SU-DHL-6 (cell line): ENCODE data around the gene GTF2IRD1.
"Not testable (repeated sequence)": the region's sequence is repeated elsewhere in the genome, so short reads cannot be mapped to it uniquely, and the experiment has no call there.

Source experiments
- H2AFZ ChIP-seq: fragments of 200-600 bp; sonication (generic); 2 replicates; pipeline ENCODE4 v1.6.1; 2014; ENCODE audit warnings: low read depth, mild to moderate bottlenecking, moderate library complexity, mixed read lengths, antibody characterized with exemption, low read length; ENCODE audit not compliant: severe bottlenecking
- H3F3A ChIP-seq: fragments of 200-600 bp; shearing (Covaris generic); 2 replicates; pipeline ENCODE4 v1.6.0; 2016; ENCODE audit warnings: antibody characterized with exemption, mild to moderate bottlenecking; ENCODE audit not compliant: insufficient read depth
- H3K27ac ChIP-seq: fragments of 200-600 bp; sonication (generic); 2 replicates; pipeline ENCODE4 v1.5.1; 2016; ENCODE audit warnings: low read depth, mild to moderate bottlenecking, low read length, moderate library complexity, mixed read lengths
- H3K27me3 ChIP-seq: fragments of 200-600 bp; sonication (generic), shearing (Covaris generic); 2 replicates; pipeline ENCODE4 v1.6.0; 2014; ENCODE audit warnings: mild to moderate bottlenecking, low read length
- H3K36me3 ChIP-seq: fragments of 200-600 bp; sonication (generic); 2 replicates; pipeline ENCODE4 v1.6.1; 2014; ENCODE audit warnings: mild to moderate bottlenecking, low read length, mixed read lengths
- H3K4me2 ChIP-seq: fragments of 300-600, 200-600 bp; shearing (Covaris generic), sonication (generic); 2 replicates; pipeline ENCODE4 v1.6.0; 2014; ENCODE audit warnings: low read length, low read depth, mild to moderate bottlenecking; ENCODE audit not compliant: poor library complexity, severe bottlenecking
- H3K4me3 ChIP-seq: fragments of 200-600 bp; sonication (generic); 2 replicates; pipeline ENCODE4 v1.5.1; 2014; ENCODE audit warnings: antibody characterized with exemption, low read length, mild to moderate bottlenecking, mixed read lengths; ENCODE audit not compliant: insufficient read depth, poor library complexity, severe bottlenecking
- H3K79me2 ChIP-seq: fragments of 200-600 bp; sonication (generic); 2 replicates; pipeline ENCODE4 v1.6.1; 2014; ENCODE audit warnings: mild to moderate bottlenecking, low read length, moderate library complexity; ENCODE audit not compliant: insufficient read depth
- H3K9ac ChIP-seq: fragments of 200-600 bp; sonication (generic); 2 replicates; pipeline ENCODE4 v1.7.0; 2014; ENCODE audit warnings: mild to moderate bottlenecking, low read length
- H3K9me2 ChIP-seq: fragments of 200-600 bp; sonication (generic); replicated peaks from 2 replicates; pipeline ENCODE4 v1.6.1; 2014; ENCODE audit warnings: low read length; ENCODE audit not compliant: insufficient read depth
- H3K9me3 ChIP-seq: fragments of 200-600 bp; sonication (generic); 2 replicates; pipeline ENCODE4 v1.6.1; 2014; ENCODE audit warnings: low read length, mixed read lengths; ENCODE audit not compliant: insufficient read depth
- H4K20me1 ChIP-seq: fragments of 200-600 bp; sonication (generic); 2 replicates; pipeline ENCODE4 v1.6.1; 2014; ENCODE audit warnings: low read depth, mild to moderate bottlenecking, antibody characterized with exemption, low read length, moderate library complexity, mixed read lengths
- EZH2phosphoT487 ChIP-seq: fragments of 200-600 bp; sonication (generic), shearing (Covaris generic); conservative IDR thresholded peaks from 2 replicates; pipeline ENCODE4 v1.6.1; 2018; ENCODE audit warnings: mild to moderate bottlenecking, antibody characterized with exemption, low read length, moderate library complexity, mixed read lengths
- TF ChIP-seq, protein P1 (sequence below): fragments of 200-600 bp; sonication (generic); IDR thresholded peaks from one replicate; pipeline ENCODE4 v1.5.1; 2017; ENCODE audit warnings: antibody characterized with exemption, mild to moderate bottlenecking, low read length, moderate library complexity; ENCODE audit not compliant: insufficient read depth, poor library complexity, severe bottlenecking

Gene GTF2IRD1

DNA sequence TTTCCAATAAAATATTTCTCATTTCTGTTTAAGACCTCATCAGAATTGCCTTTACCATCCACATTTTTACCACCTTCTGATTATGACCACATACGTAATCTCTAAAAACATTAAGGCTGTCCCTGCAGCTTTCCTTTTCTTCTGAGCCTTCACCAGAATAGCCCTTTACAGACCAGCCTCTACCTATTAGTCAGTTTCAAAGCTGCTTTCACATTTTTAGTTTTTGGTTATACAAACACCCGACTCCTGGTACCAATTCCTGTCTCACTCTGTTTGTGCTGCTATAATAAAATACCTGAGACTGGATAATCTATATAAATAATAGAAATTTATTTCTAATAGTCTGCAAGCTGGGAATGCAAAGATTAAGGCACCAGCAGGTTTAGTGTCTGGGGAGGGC is 15.4 kb upstream of the GTF2IRD1 start:
- H3K4me3 ChIP-seq, result no peak overlapping the region
- no peaks in the 10 kb centered on the region for H3K9me2 ChIP-seq
- H3K9me3 ChIP-seq, result peaks cover 3% of the 10 kb centered on the region; the same call in 1 of the 2 replicates
- no peaks in the 10 kb centered on the region for H3F3A ChIP-seq
- no peak overlapping the region for H3K27ac ChIP-seq
- H2AFZ ChIP-seq, result no peak overlapping the region
- H3K27me3 ChIP-seq, result no peaks in the 10 kb centered on the region
- no peaks in the 10 kb centered on the region; the same call in 1 of the 2 replicates for H3K36me3 ChIP-seq
- H3K9ac ChIP-seq, result no peak overlapping the region
- H3K4me2 ChIP-seq, result no peak overlapping the region
- H4K20me1 ChIP-seq, result no peaks in the 10 kb centered on the region
- TF ChIP-seq EZH2phosphoT487, result no peak
- TF ChIP-seq, protein P1, sequence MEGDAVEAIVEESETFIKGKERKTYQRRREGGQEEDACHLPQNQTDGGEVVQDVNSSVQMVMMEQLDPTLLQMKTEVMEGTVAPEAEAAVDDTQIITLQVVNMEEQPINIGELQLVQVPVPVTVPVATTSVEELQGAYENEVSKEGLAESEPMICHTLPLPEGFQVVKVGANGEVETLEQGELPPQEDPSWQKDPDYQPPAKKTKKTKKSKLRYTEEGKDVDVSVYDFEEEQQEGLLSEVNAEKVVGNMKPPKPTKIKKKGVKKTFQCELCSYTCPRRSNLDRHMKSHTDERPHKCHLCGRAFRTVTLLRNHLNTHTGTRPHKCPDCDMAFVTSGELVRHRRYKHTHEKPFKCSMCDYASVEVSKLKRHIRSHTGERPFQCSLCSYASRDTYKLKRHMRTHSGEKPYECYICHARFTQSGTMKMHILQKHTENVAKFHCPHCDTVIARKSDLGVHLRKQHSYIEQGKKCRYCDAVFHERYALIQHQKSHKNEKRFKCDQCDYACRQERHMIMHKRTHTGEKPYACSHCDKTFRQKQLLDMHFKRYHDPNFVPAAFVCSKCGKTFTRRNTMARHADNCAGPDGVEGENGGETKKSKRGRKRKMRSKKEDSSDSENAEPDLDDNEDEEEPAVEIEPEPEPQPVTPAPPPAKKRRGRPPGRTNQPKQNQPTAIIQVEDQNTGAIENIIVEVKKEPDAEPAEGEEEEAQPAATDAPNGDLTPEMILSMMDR, result no peak
- H3K79me2 ChIP-seq, result no peaks in the 10 kb centered on the region

DNA sequence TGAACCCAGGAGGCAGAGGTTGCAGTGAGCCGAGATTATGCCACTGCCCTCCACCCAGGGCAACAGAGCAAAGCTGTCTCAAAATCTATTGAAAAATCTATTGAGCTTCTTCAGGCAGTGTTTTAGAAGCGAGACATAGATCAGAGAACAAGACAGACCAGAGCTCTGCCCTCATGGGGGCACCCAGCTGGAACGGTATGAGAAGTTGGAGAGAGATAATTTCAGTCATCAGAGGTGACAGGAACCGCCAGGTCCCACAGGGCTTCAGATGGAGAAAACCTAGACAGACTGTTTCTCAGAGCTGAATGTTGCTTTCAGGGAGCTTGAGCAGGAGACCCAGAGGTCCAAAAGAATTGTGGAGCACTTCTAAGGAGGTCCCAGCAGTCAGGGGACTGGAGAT is 14.2 kb upstream of the GTF2IRD1 start:
- H3K9ac ChIP-seq, result no peak overlapping the region
- H3K9me3 ChIP-seq, result peaks cover 3% of the 10 kb centered on the region; the same call in 1 of the 2 replicates
- H3K4me3 ChIP-seq, result no peak overlapping the region
- H3K79me2 ChIP-seq, result no peaks in the 10 kb centered on the region
- no peak overlapping the region for H3K27ac ChIP-seq
- H3K27me3 ChIP-seq, result no peaks in the 10 kb centered on the region
- no peaks in the 10 kb centered on the region; the same call in 1 of the 2 replicates for H3K36me3 ChIP-seq
- no peak overlapping the region for H3K4me2 ChIP-seq
- no peaks in the 10 kb centered on the region for H3K9me2 ChIP-seq
- H3F3A ChIP-seq, result no peaks in the 10 kb centered on the region
- no peak overlapping the region for H2AFZ ChIP-seq
- TF ChIP-seq, protein P1, result no peak
- TF ChIP-seq EZH2phosphoT487, result no peak
- H4K20me1 ChIP-seq, result no peaks in the 10 kb centered on the region

DNA sequence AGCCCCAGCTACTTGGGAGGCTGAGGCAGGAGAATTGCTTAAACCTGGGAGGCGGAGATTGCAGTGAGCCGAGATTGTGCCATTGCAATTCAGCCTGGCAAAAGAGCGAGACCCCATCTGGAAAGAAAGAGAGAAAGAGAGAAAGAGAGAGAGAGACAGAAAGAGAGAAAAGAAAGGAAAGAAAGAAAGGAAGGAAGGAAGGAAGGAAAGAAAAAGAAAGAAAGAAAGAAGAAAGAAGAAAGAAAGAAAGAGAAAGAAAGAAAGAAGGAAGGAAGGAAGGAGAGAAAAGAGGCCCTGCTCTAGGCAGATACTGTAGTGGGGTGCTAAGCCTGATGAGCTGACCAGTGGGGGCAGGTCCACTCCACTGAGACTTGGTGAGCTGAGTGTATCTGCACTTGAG is 13.6 kb upstream of the GTF2IRD1 start:
- H3K27ac ChIP-seq, H3K27me3 ChIP-seq, H3K9me2 ChIP-seq, H3K9me3 ChIP-seq, H3K4me2 ChIP-seq, H3K4me3 ChIP-seq, H3K79me2 ChIP-seq, H2AFZ ChIP-seq, H3F3A ChIP-seq, H4K20me1 ChIP-seq, H3K9ac ChIP-seq, H3K36me3 ChIP-seq: not testable (repeated sequence)

DNA sequence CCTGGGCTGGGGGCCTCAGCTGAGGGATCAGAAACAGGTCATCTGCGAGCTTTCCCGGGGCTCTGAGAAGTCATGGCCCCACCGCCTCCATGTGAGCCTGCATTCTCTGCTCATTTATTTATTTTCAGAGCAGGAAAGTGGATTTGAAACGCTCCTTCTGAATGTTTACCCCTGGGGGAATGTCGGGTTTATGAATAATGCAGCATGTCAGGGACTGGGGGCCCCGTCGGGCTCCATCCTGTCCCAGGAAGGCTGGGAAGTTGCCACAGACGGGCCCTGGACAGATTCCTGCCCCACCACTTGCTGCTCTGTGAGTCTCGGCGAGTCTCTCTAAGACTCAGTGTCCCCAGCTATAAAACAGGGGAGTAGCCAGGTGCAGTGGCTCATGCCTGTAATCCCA is 11.9 kb upstream of the GTF2IRD1 start:
- no peaks in the 10 kb centered on the region for H3K79me2 ChIP-seq
- H3K9ac ChIP-seq, result no peak overlapping the region
- H3K4me2 ChIP-seq, result no peak overlapping the region
- no peak overlapping the region for H2AFZ ChIP-seq
- H3K27ac ChIP-seq, result no peak overlapping the region
- H3K27me3 ChIP-seq, result no peaks in the 10 kb centered on the region
- no peak overlapping the region for H3K4me3 ChIP-seq
- H3K9me2 ChIP-seq, result no peaks in the 10 kb centered on the region
- no peaks in the 10 kb centered on the region; the same call in 1 of the 2 replicates for H3K36me3 ChIP-seq
- H3F3A ChIP-seq, result no peaks in the 10 kb centered on the region
- TF ChIP-seq EZH2phosphoT487, result no peak
- TF ChIP-seq, protein P1, result no peak
- no peaks in the 10 kb centered on the region for H4K20me1 ChIP-seq
- peaks cover 3% of the 10 kb centered on the region; the same call in 1 of the 2 replicates for H3K9me3 ChIP-seq
